CD4-positive, CD25-positive, alpha-beta regulatory T cell (primary cell): Measurements from ENCODE around the gene ADAM22. TPM values are rescaled to one million over a fixed set of nuclear protein-coding genes. Genes with fewer than 3 reads are reported as not detected.

Experiments used
- ATAC-seq, 2 donors: fragments of 150-1000 bp; cut with Tn5 transposase; one replicate each; pipeline ENCODE4 v1.10.0; 2021; ENCODE audit warnings: low read depth in 2 of 2, moderate number of reproducible peaks in 2 of 2, moderate library complexity in 1 of 2
- DNase-seq, 3 donors: peaks; one replicate each; pipeline versions ENCODE4 v3.0.0 to v3.0.0-alpha.2; 2012 to 2022; ENCODE audit warnings: mixed read lengths in 1 of 3
- H3K27ac ChIP-seq: one replicate; pipeline ENCODE4 v1.7.0; 2013; ENCODE audit warnings: mild to moderate bottlenecking, low read length; ENCODE audit not compliant: insufficient read depth, poor library complexity, severe bottlenecking
- H3K27me3 ChIP-seq: one replicate; pipeline ENCODE4 v1.7.0; 2013; ENCODE audit warnings: low read length; ENCODE audit not compliant: control insufficient read depth, insufficient read depth
- H3K36me3 ChIP-seq: one replicate; pipeline ENCODE4 v1.7.0; 2013; ENCODE audit warnings: mild to moderate bottlenecking, low read length, moderate library complexity; ENCODE audit not compliant: control insufficient read depth, insufficient read depth
- H3K4me1 ChIP-seq: 2 replicates; pipeline ENCODE4 v1.7.0; 2013; ENCODE audit warnings: mild to moderate bottlenecking, low read length; ENCODE audit not compliant: insufficient read depth, control insufficient read depth, poor library complexity, severe bottlenecking
- H3K4me3 ChIP-seq: one replicate; pipeline ENCODE4 v1.7.0; 2013; ENCODE audit warnings: low read depth, mild to moderate bottlenecking, low read length, moderate library complexity
- H3K9me3 ChIP-seq, 2 experiments: 1 replicate in 1 of 2; 2 replicates in 1 of 2; pipeline ENCODE4 v1.7.0; 2013; ENCODE audit warnings: low read length in 2 of 2, mild to moderate bottlenecking in 1 of 2, moderate library complexity in 1 of 2; ENCODE audit not compliant: control insufficient read depth in 2 of 2
- H3K27ac Mint-ChIP-seq, 3 donors: one replicate each; pipeline ENCODE4 v1.8.0; 2020 to 2022; ENCODE audit warnings: mild to moderate bottlenecking in 3 of 3, mixed read lengths in 3 of 3, moderate library complexity in 2 of 3
- H3K27me3 Mint-ChIP-seq: one replicate; pipeline ENCODE4 v1.8.0; 2022; ENCODE audit warnings: mild to moderate bottlenecking, mixed read lengths
- H3K36me3 Mint-ChIP-seq: one replicate; pipeline ENCODE4 v1.8.0; 2020; ENCODE audit warnings: mixed read lengths
- H3K4me1 Mint-ChIP-seq, 4 donors: one replicate each; pipeline ENCODE4 v1.8.0; 2020 to 2022; ENCODE audit warnings: mixed read lengths in 4 of 4, mild to moderate bottlenecking in 1 of 4
- H3K4me3 Mint-ChIP-seq, 4 donors: one replicate each; pipeline ENCODE4 v1.8.0; 2020 to 2022; ENCODE audit warnings: mild to moderate bottlenecking in 4 of 4, mixed read lengths in 4 of 4, moderate library complexity in 3 of 4
- H3K9me3 Mint-ChIP-seq, 7 donors: one replicate each; pipeline ENCODE4 v1.8.0; 2020 to 2022; ENCODE audit warnings: mixed read lengths in 7 of 7, mild to moderate bottlenecking in 3 of 7, moderate library complexity in 2 of 7
- polyA plus RNA-seq, 4 donors: library from polyadenylated mRNA; unstranded; fragments of 300-500 nt; fragmentation: Illumina TruSeq; gene quantifications; one replicate each; pipeline ENCODE4 v1.2.3, GENCODE V29; 2021
- total RNA-seq: library from RNA; stranded (reverse); gene quantifications from one replicate; pipeline ENCODE4 v1.2.3, GENCODE V29; 2022

ADAM22 gene
- total and polyA plus RNA-seq, 5 donors from 2014 or later, result 0.21 to 1.5 (median 0.75) TPM; not detected in 1

DNA sequence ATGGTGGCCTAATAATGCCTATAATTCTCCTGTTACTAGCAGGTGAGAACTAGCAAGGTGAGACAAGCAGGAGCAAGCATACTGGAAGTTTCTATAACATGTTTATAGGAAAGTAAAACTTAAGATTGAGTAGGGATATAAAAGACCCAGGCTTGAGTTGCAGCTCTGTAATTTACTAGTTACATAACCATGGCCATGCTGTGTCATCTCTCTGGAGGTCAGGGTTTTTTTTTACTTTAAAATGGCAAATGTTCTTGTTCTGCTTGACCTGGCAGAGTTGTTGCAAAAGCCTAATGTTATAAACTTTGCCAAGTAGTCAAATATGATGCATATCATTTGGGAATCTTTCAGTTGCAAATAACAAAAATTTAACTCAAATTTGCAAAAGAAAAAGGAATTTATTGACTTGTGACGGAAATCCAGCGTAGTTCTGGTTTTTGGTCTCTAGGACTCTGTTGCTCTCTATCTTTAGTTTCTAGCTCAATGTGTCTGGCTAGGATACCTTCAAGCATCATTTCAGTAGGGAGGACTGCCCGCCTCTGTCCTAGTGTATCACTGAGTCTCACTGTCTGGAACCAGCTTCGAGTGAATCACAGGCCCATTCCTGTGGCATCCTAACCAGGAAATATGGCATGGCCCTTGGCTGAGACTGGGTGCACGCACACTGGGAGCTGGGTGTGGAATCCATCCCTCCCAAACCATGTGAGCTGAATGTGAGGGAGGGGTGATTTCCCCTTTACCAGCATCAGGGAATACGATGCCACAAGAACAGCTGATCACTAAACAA is 67.9 kb downstream of the ADAM22 start:
- no peak overlapping the region for H3K4me3 ChIP-seq
- Mint-ChIP-seq H3K27me3 (peaks cover 5% of the 10 kb centered on the region), H3K36me3 (peaks cover 4% of the 10 kb centered on the region), H3K27ac (no peak overlapping the region), H3K9me3 (no peaks in the 10 kb centered on the region), H3K4me3 (no peak overlapping the region), H3K4me1 (no peaks in the 10 kb centered on the region)
- no peak for ATAC-seq
- H3K27ac ChIP-seq, result no peak overlapping the region
- no peak for DNase-seq
- H3K9me3 ChIP-seq, result no peaks in the 10 kb centered on the region
- no peaks in the 10 kb centered on the region for H3K27me3 ChIP-seq
- no peaks in the 10 kb centered on the region for H3K36me3 ChIP-seq
- no peaks in the 10 kb centered on the region for H3K4me1 ChIP-seq

DNA sequence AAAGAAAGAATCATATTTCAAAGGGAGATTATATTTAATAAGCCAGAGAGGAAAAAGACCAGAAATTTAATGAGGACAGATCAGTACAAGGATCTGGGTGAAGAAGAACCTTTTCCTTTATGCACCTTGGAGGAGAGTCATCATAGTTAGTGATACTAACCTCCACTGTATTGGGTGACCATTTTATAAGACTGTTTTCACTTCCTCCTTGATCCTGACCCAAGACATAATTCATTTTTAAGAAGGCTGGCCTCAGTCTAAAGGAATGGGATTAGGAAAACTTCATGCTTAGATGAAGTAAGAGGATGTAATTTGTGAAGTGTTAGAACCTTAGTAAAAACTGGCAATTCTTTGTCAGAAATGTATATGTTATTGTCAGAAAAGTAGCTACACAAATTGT is 68.6 kb downstream of the ADAM22 start:
- Histone ChIP-seq H3K4me1 (no peaks in the 10 kb centered on the region), H3K36me3 (no peaks in the 10 kb centered on the region), H3K9me3 (no peaks in the 10 kb centered on the region), H3K4me3 (no peak overlapping the region), H3K27me3 (no peaks in the 10 kb centered on the region), H3K27ac (no peak overlapping the region)
- no peak overlapping the region for H3K27ac Mint-ChIP-seq
- H3K4me3 Mint-ChIP-seq, result no peak overlapping the region
- H3K36me3 Mint-ChIP-seq, result peaks cover 4% of the 10 kb centered on the region
- ATAC-seq, result no peak
- DNase-seq, result no peak
- peaks cover 5% of the 10 kb centered on the region for H3K27me3 Mint-ChIP-seq
- H3K4me1 Mint-ChIP-seq, result no peaks in the 10 kb centered on the region
- H3K9me3 Mint-ChIP-seq, result no peaks in the 10 kb centered on the region

DNA sequence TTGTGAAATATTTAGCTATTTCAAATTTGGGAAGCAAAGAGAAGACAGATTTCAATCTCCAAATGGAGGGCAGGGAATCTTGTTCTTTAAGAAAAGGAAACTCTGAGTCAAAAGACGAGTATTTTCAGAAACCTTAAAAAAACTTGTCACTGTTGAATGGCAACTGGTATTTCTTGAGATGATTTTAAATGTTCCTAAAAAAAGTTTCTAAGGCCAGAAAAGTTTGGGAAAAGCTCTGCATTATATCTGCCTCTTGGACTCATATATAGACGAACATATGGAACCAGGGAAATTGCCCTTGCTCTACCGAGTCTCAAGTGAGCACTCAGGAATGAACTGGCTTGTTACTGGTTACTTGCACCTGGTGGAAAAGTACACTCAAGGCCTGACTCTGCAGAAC is 69.5 kb downstream of the ADAM22 start:
- H3K27ac Mint-ChIP-seq, result no peak overlapping the region
- H3K27me3 Mint-ChIP-seq, result no peaks in the 10 kb centered on the region
- Histone ChIP-seq H3K27me3 (no peaks in the 10 kb centered on the region), H3K4me3 (no peak overlapping the region), H3K4me1 (no peaks in the 10 kb centered on the region), H3K9me3 (no peaks in the 10 kb centered on the region), H3K36me3 (no peaks in the 10 kb centered on the region), H3K27ac (no peak overlapping the region)
- DNase-seq (no peak), ATAC-seq (no peak)
- no peaks in the 10 kb centered on the region for H3K9me3 Mint-ChIP-seq
- H3K4me1 Mint-ChIP-seq, result no peaks in the 10 kb centered on the region
- H3K4me3 Mint-ChIP-seq, result no peak overlapping the region
- H3K36me3 Mint-ChIP-seq, result no peaks in the 10 kb centered on the region

DNA sequence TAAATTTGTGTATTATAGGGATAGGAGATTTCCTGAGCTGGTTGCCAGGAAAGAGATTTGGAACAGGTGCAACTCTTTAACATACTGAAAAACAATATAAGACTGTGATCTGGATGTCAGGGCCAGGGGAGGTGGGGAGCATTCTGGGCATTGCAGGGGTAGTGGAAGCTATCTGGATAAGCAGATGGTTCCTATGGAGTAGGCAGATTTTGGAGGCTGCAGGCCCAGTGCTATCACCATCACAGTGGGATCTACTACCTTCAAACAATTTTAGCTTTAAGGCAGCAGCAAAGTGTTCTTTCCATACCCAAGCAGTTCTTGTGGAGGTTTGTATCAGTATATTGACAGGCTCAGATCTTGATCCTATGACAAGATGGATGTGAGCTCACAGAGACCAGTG is 71.1 kb downstream of the ADAM22 start:
- no peak overlapping the region for H3K4me3 Mint-ChIP-seq
- Histone ChIP-seq H3K4me1 (no peaks in the 10 kb centered on the region), H3K4me3 (no peak overlapping the region), H3K9me3 (no peaks in the 10 kb centered on the region), H3K36me3 (no peaks in the 10 kb centered on the region), H3K27ac (no peak overlapping the region), H3K27me3 (no peaks in the 10 kb centered on the region)
- H3K9me3 Mint-ChIP-seq, result no peaks in the 10 kb centered on the region
- no peaks in the 10 kb centered on the region for H3K4me1 Mint-ChIP-seq
- no peak overlapping the region for H3K27ac Mint-ChIP-seq
- no peak for ATAC-seq
- no peaks in the 10 kb centered on the region for H3K27me3 Mint-ChIP-seq
- DNase-seq, result no peak
- H3K36me3 Mint-ChIP-seq, result no peaks in the 10 kb centered on the region

- Histone ChIP-seq H3K27me3 (no peaks in the 10 kb centered on the region), H3K4me1 (no peaks in the 10 kb centered on the region), H3K27ac (no peak overlapping the region), H3K9me3 (no peaks in the 10 kb centered on the region), H3K4me3 (no peak overlapping the region), H3K36me3 (no peaks in the 10 kb centered on the region)
- no peak overlapping the region for H3K4me3 Mint-ChIP-seq
- no peaks in the 10 kb centered on the region for H3K4me1 Mint-ChIP-seq
- H3K36me3 Mint-ChIP-seq, result no peaks in the 10 kb centered on the region
- ATAC-seq (no peak), DNase-seq (no peak)
- no peaks in the 10 kb centered on the region for H3K9me3 Mint-ChIP-seq
- no peak overlapping the region for H3K27ac Mint-ChIP-seq
- no peaks in the 10 kb centered on the region for H3K27me3 Mint-ChIP-seq
Observed at GRCh38 chr7:88009651-88010050, 75.6 kb downstream of the ADAM22 start.

DNA sequence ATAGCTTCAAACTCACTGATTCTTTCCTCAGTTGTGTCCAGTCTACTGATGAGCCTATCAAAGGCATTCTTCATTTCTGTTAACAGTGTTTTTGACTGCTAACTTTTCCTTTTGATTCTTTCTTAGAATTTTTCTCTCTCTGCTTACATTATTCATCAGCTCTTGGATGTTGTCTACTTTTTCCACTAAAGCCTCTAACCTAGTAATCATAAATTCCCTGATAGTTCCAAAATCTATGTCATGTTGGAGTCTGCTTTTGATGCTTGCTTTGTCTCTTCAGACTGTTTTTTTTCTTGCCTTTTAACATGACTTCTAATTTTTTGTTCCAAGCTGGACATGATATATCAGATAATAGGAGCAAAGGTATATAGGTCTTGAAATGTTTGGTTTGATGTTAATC is 78.0 kb downstream of the ADAM22 start:
- ATAC-seq (no peak), DNase-seq (no peak)
- Mint-ChIP-seq H3K4me3 (no peak overlapping the region), H3K27ac (no peak overlapping the region), H3K4me1 (no peaks in the 10 kb centered on the region), H3K9me3 (no peaks in the 10 kb centered on the region), H3K27me3 (no peaks in the 10 kb centered on the region), H3K36me3 (no peaks in the 10 kb centered on the region)
- H3K4me1 ChIP-seq, result no peaks in the 10 kb centered on the region
- H3K27me3 ChIP-seq, result no peaks in the 10 kb centered on the region
- no peaks in the 10 kb centered on the region for H3K36me3 ChIP-seq
- H3K9me3 ChIP-seq, result no peaks in the 10 kb centered on the region
- H3K27ac ChIP-seq, result no peak overlapping the region
- no peak overlapping the region for H3K4me3 ChIP-seq

DNA sequence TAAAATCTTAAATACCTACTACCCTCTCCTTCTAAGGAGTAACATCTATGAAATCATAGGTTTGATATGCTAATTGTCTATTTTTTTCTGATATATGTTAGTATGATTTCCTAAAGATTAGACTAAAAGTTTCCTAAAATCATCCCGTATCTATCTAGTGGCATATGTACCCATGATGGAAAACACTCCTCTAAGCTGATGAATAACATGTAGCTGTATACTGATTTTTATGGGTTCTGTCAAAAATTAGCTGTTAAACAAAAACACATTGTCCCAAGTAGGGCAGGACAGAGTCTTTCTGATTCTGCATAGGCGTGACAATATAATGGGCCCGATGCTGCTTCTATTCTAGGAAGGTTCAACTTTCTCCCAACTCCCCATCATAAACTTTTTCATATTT is 79.9 kb downstream of the ADAM22 start:
- Mint-ChIP-seq H3K36me3 (no peaks in the 10 kb centered on the region), H3K27ac (no peak overlapping the region), H3K4me1 (no peaks in the 10 kb centered on the region), H3K27me3 (no peaks in the 10 kb centered on the region), H3K9me3 (no peaks in the 10 kb centered on the region), H3K4me3 (no peak overlapping the region)
- Histone ChIP-seq H3K27me3 (no peaks in the 10 kb centered on the region), H3K4me3 (no peak overlapping the region), H3K36me3 (no peaks in the 10 kb centered on the region), H3K27ac (no peak overlapping the region), H3K9me3 (no peaks in the 10 kb centered on the region), H3K4me1 (no peaks in the 10 kb centered on the region)
- no peak for DNase-seq
- ATAC-seq, result no peak

DNA sequence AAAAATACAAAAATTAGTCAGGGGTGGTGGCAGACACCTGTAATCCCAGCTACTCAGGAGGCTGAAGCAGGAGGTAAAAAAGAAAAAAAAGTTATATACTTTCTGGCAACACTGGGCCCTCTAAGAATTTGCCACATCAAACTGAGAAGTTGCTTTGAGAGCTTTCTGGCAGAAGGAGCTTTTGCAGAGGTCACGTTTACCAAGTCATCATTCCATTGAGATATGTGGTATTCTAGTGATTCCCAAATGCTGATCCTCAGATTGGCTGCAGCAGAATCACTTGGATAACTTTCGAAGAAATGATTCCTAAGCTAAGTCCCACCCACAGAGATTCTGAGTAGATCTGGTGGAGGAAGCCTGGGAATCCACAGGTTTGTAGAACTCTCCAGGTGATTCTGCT is 80.5 kb downstream of the ADAM22 start:
- H3K4me1 Mint-ChIP-seq, result no peaks in the 10 kb centered on the region
- no peaks in the 10 kb centered on the region for H3K27me3 ChIP-seq
- no peaks in the 10 kb centered on the region for H3K36me3 ChIP-seq
- H3K4me3 ChIP-seq, result no peak overlapping the region
- no peak overlapping the region for H3K4me3 Mint-ChIP-seq
- no peak overlapping the region for H3K27ac Mint-ChIP-seq
- no peak for ATAC-seq
- DNase-seq, result no peak
- H3K9me3 ChIP-seq, result no peaks in the 10 kb centered on the region
- no peaks in the 10 kb centered on the region for H3K27me3 Mint-ChIP-seq
- H3K9me3 Mint-ChIP-seq, result no peaks in the 10 kb centered on the region
- no peaks in the 10 kb centered on the region for H3K36me3 Mint-ChIP-seq
- H3K4me1 ChIP-seq, result no peaks in the 10 kb centered on the region
- H3K27ac ChIP-seq, result no peak overlapping the region
